Psoas muscle (tissue), 8 donors: ENCODE measurements around the gene ANAPC15. TPM values are rescaled to one million over a fixed set of nuclear protein-coding genes. Genes with fewer than 3 reads are reported as not detected.

Experiments used
- ATAC-seq, 4 donors: fragments of 200-7000 bp; cut with Tn5 transposase; one replicate each; pipeline ENCODE4 v1.9.1; 2020; ENCODE audit warnings: moderate library complexity in 3 of 4, mild to moderate bottlenecking in 2 of 4
- DNase-seq, 2 donors: peaks; one replicate each; pipeline ENCODE4 v3.0.0-alpha.2; 2020
- H3K27ac ChIP-seq: fragments of 200-600 bp; one replicate; pipeline ENCODE4 v1.8.0; 2022
- H3K27me3 ChIP-seq, 3 donors: fragments of 200-600 bp in 1 of 3; one replicate each; pipeline versions ENCODE4 v1.6.1 to v1.8.0; 2013 to 2022; ENCODE audit warnings: low read length in 2 of 3, mild to moderate bottlenecking in 2 of 3, moderate library complexity in 1 of 3; ENCODE audit not compliant: insufficient read depth in 3 of 3
- H3K36me3 ChIP-seq, 2 donors: fragments of 200-600 bp in 1 of 2; one replicate each; pipeline versions ENCODE4 v1.6.1 to v1.8.0; 2013 to 2022; ENCODE audit warnings: low read depth in 1 of 2, mild to moderate bottlenecking in 1 of 2, moderate library complexity in 1 of 2; ENCODE audit not compliant: insufficient read depth in 1 of 2
- H3K4me1 ChIP-seq: fragments of 200-600 bp; one replicate; pipeline ENCODE4 v1.8.0; 2022
- H3K4me3 ChIP-seq: fragments of 200-600 bp; one replicate; pipeline ENCODE4 v1.8.0; 2022; ENCODE audit warnings: mild to moderate bottlenecking
- H3K9me3 ChIP-seq: fragments of 200-600 bp; one replicate; pipeline ENCODE4 v1.8.0; 2022
- CTCF ChIP-seq: fragments of 200-600 bp; IDR thresholded peaks from one replicate; pipeline ENCODE4 v1.8.0; 2022; ENCODE audit warnings: antibody characterized with exemption
- WGBS, 3 donors: extraction: QIAGEN DNeasy Blood & Tissue Kit; methylation state at CpG; one replicate each; pipeline versions ENCODE4 v1.1.6 to v1.1.7; 2013; 5-methylcytosine and 5-hydroxymethylcytosine counted together
- intact Hi-C, 2 donors: fragments of 100-400 bp; cut with DNase I; formaldehyde crosslinking; loops; one replicate each; pipeline versions ENCODE4 v1.11.0 to v1.14.2; 2022
- polyA plus RNA-seq, 3 donors: library from polyadenylated mRNA; stranded (reverse); fragments of 200-250 nt; gene quantifications; one replicate each; pipeline ENCODE4 v1.2.3, GENCODE V29; 2013
- total RNA-seq, 4 donors: library from RNA; stranded (reverse); fragmentation: NEBNext Ultra II Directional in 2 of 4; extraction: Animal tissue kit (Norgen Biotek cat#: 25700) in 2 of 4; gene quantifications; one replicate each; pipeline versions ENCODE4 v1.2.1 to v1.2.4, GENCODE V29; 2021 to 2023
- donor health status: healthy with polysubstance abuse.
- donor health status: DM: no; HTN: no; CAD: no; lungs with moderate emphysema.
- donor health status: Bipolar disorder and iron deficiency.
- donor health status: healthy.
- donor health status: DM: yes; HTN: yes; CAD: no.
- donor health status: DM: no; HTN: no; CAD: no.
- donor health status: DM: no; HTN: no; CAD: no.
- donor health status: DM: yes; HTN: yes; CAD: no.

The ANAPC15 gene
- total and polyA plus RNA-seq, 7 donors: 32.7 to 49.2 (median 37.5) TPM

GRCh38 chr11:72061739-72062396, 50.6 kb downstream of the ANAPC15 start:
- DNase-seq (no peak), ATAC-seq (no peak)
- Histone ChIP-seq H3K27ac (no peak overlapping the region), H3K4me1 (peaks cover 18% of the 10 kb centered on the region), H3K4me3 (no peak overlapping the region), H3K9me3 (no peaks in the 10 kb centered on the region), H3K27me3 (no peaks in the 10 kb centered on the region), H3K36me3 (peaks cover 3 to 7% of the 10 kb centered on the region in 2 donors)
- no peak for TF ChIP-seq CTCF
- intact Hi-C loops: no loop called here
- 85 to 86% (median 85%) methylated on average over 5 of the region's 5 CpGs for WGBS, 3 donors

Other genes with a start within 250 kb of the ANAPC15 start
- not detected for gene DEFB131B, start 234.2 kb downstream of the ANAPC15 start, total RNA-seq
- gene DEFB131B, start 234.2 kb downstream of the ANAPC15 start, polyA plus RNA-seq: not detected
- 1 to 10 TPM; 1.3 to 3.9 (median 1.6) TPM for gene XNDC1N, start 184.1 kb downstream of the ANAPC15 start, total RNA-seq
- 1 to 10 TPM in 1 of 3 donors, under 1 TPM in 2; 0.82 to 2.8 (median 0.86) TPM for gene XNDC1N, start 184.1 kb downstream of the ANAPC15 start, polyA plus RNA-seq
- 10 to 100 TPM; 23.0 to 29.7 (median 27.0) TPM for gene RNF121, start 183.6 kb downstream of the ANAPC15 start, total RNA-seq
- 10 to 100 TPM; 24.1 to 51.7 (median 36.3) TPM for gene RNF121, start 183.6 kb downstream of the ANAPC15 start, polyA plus RNA-seq
- 1 to 10 TPM; 2.9 to 4.4 (median 3.2) TPM for gene IL18BP, start 113.8 kb downstream of the ANAPC15 start, total RNA-seq
- gene IL18BP, start 113.8 kb downstream of the ANAPC15 start, polyA plus RNA-seq: 1 to 10 TPM; 1.5 to 2.1 (median 2.0) TPM
- gene NUMA1, start 32.2 kb downstream of the ANAPC15 start, total RNA-seq: 100 to 1,000 TPM in 3 of 4 donors, 10 to 100 TPM in 1; 100.0 to 130 (median 111) TPM
- 100 to 1,000 TPM in 1 of 3 donors, 10 to 100 TPM in 2; 68.9 to 102 (median 92.8) TPM for gene NUMA1, start 32.2 kb downstream of the ANAPC15 start, polyA plus RNA-seq
- 1 to 10 TPM; 4.9 to 5.9 (median 5.4) TPM for gene LRRC51, start 31.8 kb downstream of the ANAPC15 start, total RNA-seq
- gene LRRC51, start 31.8 kb downstream of the ANAPC15 start, polyA plus RNA-seq: 10 to 100 TPM in 1 of 3 donors, 1 to 10 TPM in 2; 4.0 to 10.4 (median 7.0) TPM
- gene LAMTOR1, start 9.4 kb downstream of the ANAPC15 start, total RNA-seq: 10 to 100 TPM; 74.9 to 91.2 (median 80.4) TPM
- 100 to 1,000 TPM; 101 to 223 (median 141) TPM for gene LAMTOR1, start 9.4 kb downstream of the ANAPC15 start, polyA plus RNA-seq
- gene TOMT, start 6.8 kb downstream of the ANAPC15 start, total RNA-seq: not detected
- not detected for gene TOMT, start 6.8 kb downstream of the ANAPC15 start, polyA plus RNA-seq
- under 1 TPM in 1 of 4 donors, not detected in 3; 0.58 TPM for gene FOLR3, start 23.0 kb upstream of the ANAPC15 start, total RNA-seq
- under 1 TPM in 1 of 3 donors, not detected in 2; 0.09 TPM for gene FOLR3, start 23.0 kb upstream of the ANAPC15 start, polyA plus RNA-seq
- under 1 TPM in 2 of 4 donors, not detected in 2; 0.22 to 0.36 TPM for gene FOLR1, start 79.4 kb upstream of the ANAPC15 start, total RNA-seq
- not detected for gene FOLR1, start 79.4 kb upstream of the ANAPC15 start, polyA plus RNA-seq
- gene FOLR2, start 104.1 kb upstream of the ANAPC15 start, total RNA-seq: 10 to 100 TPM in 2 of 4 donors, 1 to 10 TPM in 2; 5.3 to 14.2 (median 9.4) TPM
- 1 to 10 TPM; 2.9 to 4.5 (median 4.5) TPM for gene FOLR2, start 104.1 kb upstream of the ANAPC15 start, polyA plus RNA-seq
- 100 to 1,000 TPM in 3 of 4 donors, 10 to 100 TPM in 1; 90.7 to 125 (median 121) TPM for gene INPPL1, start 112.1 kb upstream of the ANAPC15 start, total RNA-seq
- gene INPPL1, start 112.1 kb upstream of the ANAPC15 start, polyA plus RNA-seq: 10 to 100 TPM; 35.2 to 84.9 (median 60.1) TPM
- gene PHOX2A, start 131.5 kb upstream of the ANAPC15 start, total RNA-seq: not detected
- under 1 TPM in 1 of 3 donors, not detected in 2; 0.07 TPM for gene PHOX2A, start 131.5 kb upstream of the ANAPC15 start, polyA plus RNA-seq